Hematopoietic multipotent progenitor cell treated with erythropoietin and hydrocortisone succinate and interleukin-3 and kit ligand, for 6 days (in vitro differentiated cells): ENCODE data around the gene CYP11A1.
"Not testable (repeated sequence)": the region's sequence is repeated elsewhere in the genome, so short reads cannot be mapped to it uniquely, and the experiment has no call there.

ENCODE experiments used
- DNase-seq: peaks from one replicate; pipeline ENCODE4 v3.0.0-alpha.2; 2015

CYP11A1 gene

DNA sequence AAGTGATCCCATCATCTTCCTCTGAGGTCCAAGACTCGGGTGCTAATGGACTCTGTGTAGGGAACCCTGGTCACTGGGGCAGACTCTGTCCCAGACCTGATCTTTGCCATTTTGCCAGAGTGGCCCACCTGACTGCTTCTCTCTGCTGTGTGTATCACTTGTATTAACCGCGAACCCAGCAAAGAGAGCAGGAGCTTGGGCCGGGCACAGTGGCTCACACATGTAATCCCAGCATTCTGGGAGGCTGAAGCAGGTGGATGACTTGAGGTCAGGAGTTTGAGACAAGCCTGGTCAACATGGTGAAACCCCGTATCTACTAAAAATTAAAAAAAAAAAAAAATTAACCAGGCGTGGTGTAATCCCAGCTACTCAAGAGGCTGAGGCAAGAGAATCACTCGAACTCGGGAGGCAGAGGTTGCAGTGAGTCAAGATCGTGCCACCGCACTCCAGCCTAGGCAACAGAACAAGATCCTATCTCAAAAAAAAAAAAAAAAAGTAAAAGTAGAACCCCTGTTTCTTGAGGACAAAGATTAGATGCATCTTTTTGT lies 32.9 kb upstream of the CYP11A1 start:
- peak; percentile 71 for DNase-seq

DNA sequence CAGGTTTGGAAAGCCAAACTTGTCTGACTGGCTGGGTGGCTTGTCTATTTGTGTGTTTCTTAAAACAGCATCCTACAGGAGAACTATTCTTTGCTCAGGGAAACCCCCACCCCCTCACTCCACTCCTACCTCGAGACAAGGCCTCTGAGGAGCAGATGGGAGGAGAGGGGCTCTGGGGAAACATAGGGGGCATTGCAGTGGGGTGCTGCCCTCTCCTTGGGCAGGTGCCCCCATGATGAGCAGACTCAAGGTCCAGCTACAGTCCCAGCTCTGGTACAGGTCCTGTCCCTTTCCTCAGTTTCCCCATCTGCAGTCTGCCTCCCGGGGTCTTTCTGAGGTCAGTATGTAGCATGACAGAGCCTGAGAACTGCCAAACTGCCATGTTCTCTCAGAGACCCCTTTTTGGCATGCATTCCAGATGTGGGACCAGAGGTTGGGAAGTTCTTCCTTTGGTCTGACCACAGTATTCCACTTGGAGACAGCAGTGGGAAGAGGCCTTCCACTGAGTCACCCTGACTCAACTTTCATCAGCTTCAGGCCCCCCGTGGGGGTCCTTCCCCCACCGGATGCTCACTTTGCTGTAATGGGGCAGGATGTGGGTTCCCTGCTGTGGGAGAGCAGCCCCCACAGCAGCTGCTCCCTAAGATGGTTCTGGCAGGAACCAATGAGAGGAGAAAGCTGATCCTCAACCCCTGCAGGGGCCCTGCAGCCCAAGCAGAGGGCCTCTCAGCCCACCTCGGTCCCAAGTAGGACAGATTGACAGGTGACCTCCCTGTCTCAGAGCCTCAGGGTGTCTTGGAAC lies 32.3 kb upstream of the CYP11A1 start:
- peak; percentile 49 for DNase-seq

DNA sequence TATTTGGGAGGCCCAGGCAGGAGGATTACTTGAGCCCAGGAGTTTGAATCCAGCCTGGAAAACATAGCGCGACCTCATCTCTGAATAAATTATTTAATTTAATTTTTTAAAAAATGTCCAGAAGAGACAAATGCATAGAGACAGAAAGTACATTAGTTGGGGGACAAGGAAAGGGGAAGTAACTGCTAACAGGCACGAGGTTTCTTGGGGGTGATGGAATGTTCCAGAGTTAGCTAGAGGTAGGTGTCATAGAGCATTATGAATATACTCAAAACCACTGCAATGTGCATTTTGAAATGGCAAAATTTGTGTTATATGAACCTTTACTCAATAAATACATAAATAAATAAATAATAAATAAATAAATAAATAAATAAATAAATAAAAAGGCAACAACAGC lies 31.7 kb upstream of the CYP11A1 start:
- peak; percentile 64 for DNase-seq

DNA sequence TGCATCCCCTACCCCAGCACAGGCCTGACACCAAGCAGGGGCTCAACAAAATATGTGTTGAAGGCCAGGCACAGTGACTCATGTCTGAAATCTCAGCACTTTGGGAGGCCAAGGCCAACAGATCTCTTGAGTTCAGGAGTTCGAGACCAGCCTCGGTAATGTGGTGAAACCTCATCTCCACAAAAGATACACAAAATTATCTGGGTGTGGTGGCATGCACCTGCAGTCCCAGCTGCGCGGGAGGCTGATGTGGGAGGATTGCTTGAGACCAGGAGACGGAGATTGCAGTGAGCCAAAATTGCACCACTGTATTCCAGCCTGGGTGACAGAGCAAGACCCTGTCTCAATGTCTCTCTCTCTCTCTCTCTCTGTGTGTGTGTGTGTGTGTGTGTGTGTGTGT lies 30.7 kb upstream of the CYP11A1 start:
- no peak for DNase-seq

DNA sequence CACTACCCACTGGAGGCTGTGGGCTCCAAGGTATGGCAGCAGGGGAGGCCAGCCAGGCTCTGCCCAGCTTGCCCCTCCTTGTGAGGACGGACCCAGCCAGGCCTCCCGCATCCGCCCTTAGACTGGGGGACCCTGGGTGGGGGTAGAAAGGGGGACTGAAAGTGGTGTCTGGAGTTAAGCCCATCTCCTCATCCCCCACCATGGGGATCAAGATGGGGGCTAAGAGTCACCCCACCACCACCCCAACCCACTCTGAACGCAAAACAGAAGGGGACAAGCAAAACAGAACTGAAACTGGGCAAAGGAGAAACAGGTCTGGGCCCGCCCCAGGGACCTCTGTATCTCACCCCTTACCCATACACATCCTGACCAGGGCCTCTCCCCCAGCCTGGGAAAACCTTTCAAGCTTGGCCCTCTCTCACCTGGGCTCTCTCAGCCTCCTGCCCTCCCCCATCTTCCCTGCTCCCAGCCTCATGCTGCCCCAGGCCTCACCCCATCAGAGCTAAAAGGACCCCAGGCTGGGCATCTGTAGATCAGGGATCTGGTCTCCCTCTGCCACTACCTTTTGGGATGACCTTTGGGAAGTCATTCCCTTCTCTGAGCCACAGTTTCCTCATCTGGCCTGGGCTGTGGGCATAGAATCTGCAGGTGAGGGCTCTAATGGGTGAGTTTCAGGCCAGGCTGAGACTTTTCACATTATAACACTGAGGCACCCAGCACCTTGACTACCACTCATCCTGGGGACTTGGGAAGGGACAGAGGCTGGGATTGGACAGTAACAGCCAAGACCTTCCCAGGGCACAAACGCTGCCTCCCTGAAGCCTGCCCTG lies 30.0 kb upstream of the CYP11A1 start:
- DNase-seq = no peak

DNA sequence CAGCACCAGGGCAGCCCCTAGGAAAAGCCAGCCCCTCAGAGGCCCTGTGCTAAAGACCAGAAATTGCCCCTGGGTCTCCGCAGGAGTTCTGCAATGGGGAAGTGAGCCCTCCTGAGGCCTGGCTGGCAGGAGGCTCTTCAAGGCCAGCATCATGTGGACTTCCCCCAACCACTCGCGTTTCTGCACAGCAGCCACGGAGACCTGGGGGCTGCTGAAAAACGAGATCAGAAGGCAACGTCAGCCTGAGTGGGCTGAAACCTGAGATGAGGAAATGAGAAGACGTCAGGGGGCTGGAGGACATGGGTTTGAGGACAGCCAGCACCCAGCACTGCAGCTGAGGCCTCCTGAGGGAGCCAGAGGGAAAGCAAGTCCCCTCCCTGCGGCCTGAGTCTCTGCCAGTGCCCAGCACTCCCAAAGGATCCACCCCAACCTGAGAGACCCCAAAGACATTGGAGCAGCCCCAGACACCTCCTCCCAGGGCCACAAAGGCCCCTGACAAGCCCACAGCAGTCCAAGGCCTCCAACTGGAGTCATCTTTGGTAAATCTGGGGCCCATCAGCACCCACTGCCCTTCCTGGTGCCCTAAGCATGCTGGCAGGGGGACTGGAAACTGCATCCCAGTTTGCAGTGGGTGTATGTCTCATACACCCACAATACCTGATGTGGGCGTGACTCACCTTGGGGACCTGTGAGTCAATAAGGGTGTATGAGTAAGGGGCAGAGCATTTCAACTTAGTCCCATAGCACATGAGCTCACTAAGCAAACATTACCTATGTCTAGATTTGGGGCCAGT lies 29.2 kb upstream of the CYP11A1 start:
- no peak for DNase-seq

DNA sequence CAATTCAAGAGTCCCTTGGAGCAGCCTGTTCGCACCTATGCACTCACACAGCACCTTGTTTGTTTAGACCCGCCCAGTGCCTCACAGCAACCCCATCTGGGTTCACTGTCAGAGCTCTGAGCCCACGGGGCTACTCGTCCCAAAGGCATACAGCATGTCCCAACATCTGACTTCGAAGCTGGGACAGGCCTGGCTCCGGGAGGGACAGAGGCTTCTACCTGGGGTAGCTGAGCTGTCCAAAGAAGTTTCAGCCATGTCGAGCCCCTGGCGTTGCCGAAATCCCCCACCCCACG lies 28.6 kb upstream of the CYP11A1 start:
- DNase-seq = no peak

DNA sequence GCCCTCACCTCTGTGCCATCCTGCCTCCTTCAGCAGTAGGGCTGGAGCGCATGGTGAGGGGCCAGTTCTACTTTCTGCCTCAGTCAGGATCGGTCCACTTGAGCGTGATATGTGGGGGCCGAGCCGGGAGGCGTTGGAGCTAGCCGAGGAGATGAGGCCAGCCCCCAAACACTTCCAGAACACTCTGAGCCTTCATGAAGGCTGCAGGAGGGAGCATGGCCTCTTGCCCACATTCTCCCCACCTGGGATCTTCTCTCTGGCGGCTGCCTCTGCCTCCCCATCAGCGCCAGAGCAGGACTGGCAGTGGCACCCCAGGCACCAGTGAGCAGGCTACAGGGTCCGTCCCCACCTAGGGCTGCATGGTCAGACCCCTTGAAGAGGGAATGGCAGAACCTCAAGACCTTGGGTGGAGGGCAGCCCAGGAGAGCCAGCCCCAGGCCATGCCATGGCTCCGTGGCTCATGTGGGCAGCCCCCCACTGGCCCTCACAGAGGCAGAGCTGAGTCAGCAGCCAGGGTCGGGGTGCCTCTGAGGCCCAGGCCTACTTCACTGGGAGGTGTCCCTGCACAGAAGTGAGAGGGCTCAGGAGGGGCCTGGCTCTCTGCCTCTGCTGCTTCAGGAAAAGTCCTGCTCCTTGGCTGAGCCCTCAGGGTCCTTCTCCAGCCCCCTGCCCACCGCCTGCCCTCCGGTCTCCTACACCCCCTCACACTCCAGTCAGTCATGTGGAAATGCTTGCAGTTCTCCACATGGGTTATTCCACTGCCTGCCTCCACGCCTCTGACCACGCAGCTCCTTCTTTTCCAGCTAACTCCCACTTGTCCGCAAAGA lies 28.1 kb upstream of the CYP11A1 start:
- no peak for DNase-seq

DNA sequence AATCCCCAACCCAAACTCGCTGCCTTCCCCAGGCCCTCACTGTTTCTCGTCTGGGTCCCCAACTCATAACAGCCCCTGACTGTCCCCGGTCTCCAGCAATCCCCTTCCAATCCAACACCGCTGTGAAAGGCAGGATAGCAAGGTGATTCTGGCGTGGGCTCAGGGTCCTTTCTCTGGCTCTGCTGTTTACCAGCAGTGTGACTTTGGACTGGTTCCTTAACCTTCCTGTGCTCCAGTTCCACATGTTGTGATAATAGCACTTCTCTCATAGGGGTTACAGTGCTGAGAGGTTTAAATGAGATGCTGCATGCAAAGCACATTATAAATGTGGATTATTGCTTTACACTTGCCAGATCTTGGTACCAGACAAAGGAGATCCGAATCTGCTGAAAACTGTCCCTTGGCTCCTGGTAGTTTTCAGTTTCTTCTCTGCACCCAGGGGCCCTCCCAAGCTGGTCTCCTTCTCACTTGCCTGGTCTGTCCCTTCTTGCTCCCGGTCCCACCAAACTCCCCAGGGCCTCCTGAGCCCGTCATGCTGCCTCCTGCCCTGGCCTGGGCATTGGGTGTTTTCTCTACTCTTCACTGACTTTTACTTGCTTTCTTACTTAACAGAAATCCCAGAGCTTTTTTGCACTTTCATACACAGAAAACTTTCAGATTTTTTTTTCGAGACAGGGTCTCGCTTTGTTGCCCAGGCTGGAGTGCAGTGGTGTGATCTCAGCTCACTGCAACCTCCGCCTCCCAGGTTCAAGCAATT lies 26.8 kb upstream of the CYP11A1 start:
- no peak for DNase-seq

DNA sequence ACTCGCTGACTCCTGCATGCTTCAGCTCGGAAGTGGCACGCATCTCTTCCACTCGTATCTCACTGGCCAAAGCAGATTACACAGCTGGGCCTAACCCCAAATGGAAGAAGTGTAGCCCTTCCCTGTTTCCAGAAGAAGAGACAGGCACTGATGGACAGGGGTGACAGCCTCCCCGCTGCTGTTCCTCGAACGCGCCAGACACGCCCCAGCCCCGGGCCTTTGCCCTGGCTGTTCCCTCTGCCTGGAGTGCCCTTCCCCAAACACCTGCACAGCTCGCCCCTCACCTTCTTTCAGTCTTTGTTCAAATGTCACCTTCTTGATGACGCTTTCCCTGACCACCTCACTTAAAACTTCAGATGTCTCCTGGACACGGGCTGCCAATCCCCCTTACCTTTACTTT lies 26.0 kb upstream of the CYP11A1 start:
- no peak for DNase-seq

DNA sequence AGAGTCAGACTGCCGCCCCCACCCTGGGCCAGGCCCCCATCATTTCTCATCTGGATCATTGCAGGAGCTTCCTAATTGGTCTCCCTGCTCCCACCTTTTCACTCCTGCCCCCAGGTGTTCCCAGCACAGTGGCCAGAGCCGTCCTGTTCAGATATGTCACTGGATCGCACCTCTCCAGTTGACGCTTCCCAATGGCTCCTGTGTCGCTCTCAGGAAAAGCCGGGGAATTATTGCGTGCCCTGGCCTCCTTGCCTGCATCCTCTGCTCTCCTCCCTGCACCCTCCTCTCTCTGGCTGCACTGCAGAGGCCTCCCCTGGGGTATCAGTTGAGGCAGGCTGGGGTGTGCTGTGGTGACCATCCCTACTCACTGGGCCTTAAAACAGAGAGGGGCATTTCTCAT lies 25.5 kb upstream of the CYP11A1 start:
- no peak for DNase-seq

DNA sequence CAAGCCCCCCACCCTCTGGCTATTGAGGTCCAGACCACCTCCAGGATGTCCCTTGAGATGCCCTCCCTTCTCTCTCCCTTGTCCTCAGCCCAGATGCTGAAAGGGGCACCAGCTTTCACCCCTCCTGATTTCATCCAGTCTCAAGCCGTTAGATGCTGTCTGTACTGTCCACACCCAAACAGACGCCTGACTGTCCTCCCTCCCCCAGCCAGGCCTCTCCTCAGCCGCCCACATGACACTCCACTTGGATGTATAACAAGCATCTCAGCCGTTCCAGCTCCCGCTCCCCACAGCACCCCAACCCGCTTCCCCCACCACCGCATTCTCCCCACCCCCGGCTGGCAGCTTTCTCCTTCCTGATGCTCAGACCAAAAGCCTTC lies 25.0 kb upstream of the CYP11A1 start:
- DNase-seq = peak; percentile 92

DNA sequence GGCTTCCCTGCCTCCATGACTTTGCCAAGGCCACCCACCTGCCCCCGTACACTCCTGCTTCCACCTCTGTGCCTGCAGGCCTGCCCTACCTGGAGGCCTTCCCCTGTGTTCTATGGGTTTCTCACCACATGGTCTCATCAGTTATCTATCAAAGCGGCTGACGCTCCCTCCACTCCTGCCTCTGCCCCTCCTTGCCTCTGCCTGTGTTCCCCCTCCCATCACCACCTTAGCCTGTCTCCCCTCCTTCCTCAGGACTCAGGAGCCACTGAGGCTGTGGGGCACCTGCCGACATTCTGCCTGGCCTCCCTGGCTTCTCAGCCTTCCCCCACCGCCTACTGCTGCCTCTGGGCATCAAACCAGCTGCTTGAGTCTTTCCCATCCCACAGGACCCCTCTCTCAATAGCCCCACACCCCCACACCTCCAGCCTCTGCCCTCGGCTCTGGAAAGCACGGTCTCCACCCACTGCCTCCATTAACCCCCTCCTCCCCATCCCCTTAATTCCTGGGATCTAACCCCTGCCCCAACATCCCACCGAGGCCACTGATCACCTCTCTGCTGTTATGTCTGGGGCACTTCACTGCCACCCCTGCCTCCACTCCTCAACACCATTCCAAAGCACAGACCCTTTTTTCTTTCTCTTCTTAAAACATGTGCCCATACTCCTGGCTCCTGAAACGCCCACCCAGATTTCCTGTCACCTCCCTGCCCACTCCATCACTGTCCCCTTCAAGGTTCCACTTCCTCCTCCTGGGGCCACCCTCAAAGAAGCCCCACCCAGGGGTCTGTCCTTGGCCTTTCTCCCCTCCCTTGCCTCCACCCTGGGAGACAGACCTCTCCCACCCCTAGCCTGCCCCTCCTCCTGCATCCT lies 24.4 kb upstream of the CYP11A1 start:
- DNase-seq = no peak

DNA sequence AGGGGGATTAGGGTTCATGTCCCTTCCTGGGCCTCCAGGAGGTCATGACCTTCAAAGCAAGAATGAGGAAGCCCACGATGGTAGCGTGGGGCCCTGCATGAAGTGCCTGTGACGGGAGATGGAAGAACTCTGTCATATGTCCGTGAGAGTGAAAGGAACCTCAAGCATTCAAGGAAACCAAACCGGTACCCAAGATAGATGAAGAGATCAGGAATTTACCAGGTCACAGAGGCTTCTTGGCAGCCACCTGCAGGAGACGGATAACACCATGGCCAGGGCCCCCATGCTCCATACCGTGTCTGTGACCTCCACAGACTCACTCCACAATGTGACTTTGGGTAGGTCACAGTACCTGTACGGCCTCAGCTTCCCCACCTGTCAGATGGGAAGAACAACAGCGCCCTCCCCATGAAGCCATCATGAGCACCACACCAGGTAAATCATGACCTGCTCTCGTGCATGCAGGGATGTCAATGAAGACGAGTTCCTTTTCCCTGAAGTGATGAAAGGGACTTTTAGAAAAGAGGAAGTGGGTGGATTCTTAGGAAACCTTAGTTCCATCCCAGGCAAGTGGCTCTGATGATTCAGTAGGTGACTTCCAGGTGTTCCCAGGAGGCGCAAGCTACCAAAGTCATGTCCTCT lies 23.3 kb upstream of the CYP11A1 start:
- peak; percentile 62 for DNase-seq

DNA sequence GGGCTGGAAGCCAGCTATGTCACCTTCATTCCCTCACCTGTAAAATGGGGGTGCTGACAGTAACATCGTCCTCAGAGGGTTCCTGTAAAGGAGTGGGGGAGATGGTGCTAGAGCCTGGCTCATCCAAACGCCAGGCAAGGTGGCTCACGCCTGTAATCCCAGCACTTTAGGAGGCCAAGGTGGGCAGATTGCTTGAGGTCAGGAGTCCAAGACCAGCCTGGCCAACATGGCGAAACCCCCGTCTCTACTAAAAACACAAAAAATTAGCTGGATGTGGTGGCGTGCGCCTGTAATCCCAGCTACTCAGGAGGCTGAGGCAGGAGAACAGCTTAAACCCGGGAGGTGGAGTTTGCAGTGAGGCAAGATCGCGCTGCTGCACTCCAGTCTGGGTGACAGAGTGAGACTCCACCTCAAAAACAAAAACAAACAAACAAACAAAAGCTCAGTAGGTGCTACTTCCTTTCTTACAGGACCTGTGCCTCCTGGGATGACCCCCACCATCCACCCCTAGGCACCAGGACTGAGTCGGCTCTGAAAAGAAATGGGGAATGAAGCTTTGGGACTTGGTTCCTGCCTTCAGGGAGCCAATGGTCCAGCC lies 22.7 kb upstream of the CYP11A1 start:
- DNase-seq = not testable (repeated sequence)

DNA sequence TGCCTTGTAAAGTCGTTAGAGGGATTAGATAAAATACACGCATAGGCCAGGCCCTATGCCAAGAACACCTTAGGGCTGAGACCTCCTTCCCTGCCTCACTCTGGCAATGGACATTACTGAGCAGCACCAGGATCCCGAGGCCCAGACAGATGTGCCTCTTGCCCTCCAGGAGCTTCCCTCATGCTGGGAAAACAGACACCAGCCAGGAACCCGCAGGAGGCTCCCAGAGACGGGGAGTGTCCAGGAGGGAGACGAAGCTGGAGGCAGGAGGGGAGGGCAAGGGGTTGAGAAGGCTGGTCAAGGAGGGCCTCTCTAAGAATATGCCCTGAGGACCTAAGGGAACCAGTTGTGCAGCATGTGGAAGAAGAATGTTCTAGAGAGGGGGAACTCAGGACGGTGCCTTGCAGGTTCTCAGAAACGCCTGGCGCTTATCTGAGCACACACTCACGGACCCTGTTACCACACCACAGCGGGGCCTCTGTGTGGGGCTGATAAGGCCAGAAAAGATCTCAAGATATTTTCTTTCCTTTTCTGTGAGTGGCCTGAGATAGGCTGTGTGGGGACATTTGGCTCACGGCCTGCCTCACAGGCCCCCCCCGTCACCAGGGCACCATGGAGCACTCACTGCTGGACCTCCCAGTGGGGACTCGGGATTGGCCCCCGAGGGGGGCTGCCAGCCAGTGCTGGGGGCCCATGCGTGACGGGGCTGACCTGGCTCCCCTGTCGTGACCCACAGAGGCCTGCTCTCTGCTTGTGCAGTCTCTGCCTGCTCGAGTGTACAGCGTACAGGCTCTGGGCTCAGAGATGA lies 22.0 kb upstream of the CYP11A1 start:
- peak; percentile 99 for DNase-seq

DNA sequence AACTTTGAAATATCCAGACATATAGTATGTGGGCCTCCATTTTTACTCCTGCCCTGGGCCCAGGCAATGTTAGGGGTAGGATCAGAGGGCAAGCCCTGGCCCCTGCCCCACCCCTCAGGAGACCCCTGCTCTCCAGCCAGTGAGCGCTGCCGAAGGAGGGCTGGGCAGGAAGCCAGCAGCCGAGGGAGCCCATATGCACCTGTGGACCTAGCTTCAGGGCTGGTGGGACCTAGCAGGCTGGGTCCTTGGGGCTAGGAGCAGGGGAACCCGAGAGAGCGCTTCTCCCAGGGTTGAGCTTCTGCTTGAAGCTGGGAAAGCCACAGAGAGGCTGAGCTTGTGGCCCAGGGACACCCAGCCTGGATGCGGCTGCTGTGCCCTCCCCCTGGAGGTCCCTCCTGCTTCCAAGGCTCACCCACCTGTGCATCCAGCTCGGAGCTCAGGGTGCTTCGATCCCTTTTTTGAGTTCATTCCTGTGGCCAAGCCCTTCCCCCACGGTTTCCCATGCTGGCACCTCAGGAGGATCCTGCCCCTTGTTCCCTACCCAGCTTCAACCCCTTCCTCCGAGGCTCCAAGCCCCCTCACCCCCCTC lies 21.0 kb upstream of the CYP11A1 start:
- DNase-seq = no peak

DNA sequence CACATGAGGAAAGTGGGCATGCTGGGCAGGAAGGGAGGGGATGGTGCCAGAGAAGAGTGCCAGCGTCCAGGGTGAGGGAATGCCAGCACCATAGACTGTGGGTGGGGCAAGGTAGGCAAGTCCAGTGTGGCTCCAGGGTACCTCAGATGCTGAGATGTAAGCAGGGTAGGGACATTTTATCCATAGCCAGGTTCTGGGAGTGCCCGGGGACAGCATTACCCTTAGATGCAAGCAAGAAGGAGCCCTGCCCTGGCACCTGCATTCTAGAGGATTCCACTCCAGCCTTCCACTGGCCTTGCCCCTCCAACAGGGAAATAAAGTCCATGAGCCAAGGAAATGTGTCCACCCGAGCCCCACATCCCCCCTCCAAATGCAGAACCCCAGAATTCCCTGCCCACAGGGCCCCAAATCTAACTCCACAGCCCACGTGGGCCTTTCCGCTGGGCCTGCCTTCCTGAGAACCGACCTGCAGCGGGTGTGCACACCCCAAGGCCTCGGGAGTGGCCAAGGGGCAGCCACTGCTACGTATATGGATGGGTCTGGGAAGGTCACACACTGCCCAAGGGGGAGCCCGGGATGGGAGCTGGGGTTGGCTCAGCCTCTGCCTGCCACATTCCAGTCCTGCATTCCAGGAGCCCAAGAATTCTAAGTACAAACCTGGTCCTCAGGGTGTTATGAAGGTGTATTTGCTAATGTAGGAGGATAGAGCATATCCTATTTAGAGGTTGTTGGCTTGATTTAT lies 20.3 kb upstream of the CYP11A1 start:
- no peak for DNase-seq
